ENCODE measurements around the gene TLR5.

GRCh38 chr1:223176437-223176836 lies 33.4 kb upstream of the TLR5 start:
- TF ChIP-seq POLR2A (IDR thresholded peaks at IDR 0.05; ENCODE audit: low read length) (no peak), GATA1 (IDR thresholded peaks at IDR 0.05; ENCODE audit: low read depth, low read length) (no peak)

Measured in erythroblast (primary cell).